A673 (cell line): ENCODE results near the gene ENAH. TPM values are rescaled to one million over a fixed set of nuclear protein-coding genes. Genes with fewer than 3 reads are reported as not detected.
"Not testable (repeated sequence)": the region's sequence is repeated elsewhere in the genome, so short reads cannot be mapped to it uniquely, and the experiment has no call there.

Experiments
- BruUV-seq: library from RNA; stranded (reverse); fragments of 400-500 nt; replicated peaks from 2 replicates; lab custom pipeline; 2021; lab: Mats Ljungman, UMichigan
- CTCF ChIA-PET: fragments of 300-600 bp; sonication (Branson Sonifier 250); formaldehyde crosslinking; loops from one replicate; lab custom pipeline; 2022; ENCODE audit warnings: antibody characterized with exemption; lab: Charles Lee
- POLR2A ChIA-PET: fragments of 300-600 bp; sonication (Branson Sonifier 250); formaldehyde crosslinking; loops from one replicate; lab custom pipeline; 2022; ENCODE audit warnings: antibody characterized with exemption; ENCODE audit not compliant: low non-redundant PET; lab: Charles Lee
- DNase-seq: peaks from one replicate; pipeline ENCODE4 v3.0.0-alpha.2; 2015; ENCODE audit warnings: low spot score
- H3K27ac ChIP-seq: fragments of 200-600 bp; sonication (generic); 2 replicates; pipeline ENCODE4 v1.5.1; 2016; ENCODE audit warnings: mixed run types, low read depth, mild to moderate bottlenecking, mixed read lengths, antibody characterized with exemption, low read length; ENCODE audit not compliant: poor library complexity, severe bottlenecking
- H3K27me3 ChIP-seq: fragments of 200-600 bp; sonication (generic); replicated peaks from 2 replicates; pipeline ENCODE4 v1.6.1; 2017; ENCODE audit warnings: mixed run types, low read depth, mild to moderate bottlenecking, mixed read lengths, antibody characterized with exemption, low read length; ENCODE audit not compliant: insufficient read depth, poor library complexity
- H3K36me3 ChIP-seq: fragments of 200-600 bp; sonication (generic); 2 replicates; pipeline ENCODE4 v1.6.1; 2016; ENCODE audit warnings: mixed run types, mild to moderate bottlenecking, mixed read lengths, antibody characterized with exemption, low read length; ENCODE audit not compliant: insufficient read depth, poor library complexity, severe bottlenecking
- H3K4me1 ChIP-seq: fragments of 200-600 bp; sonication (generic); 2 replicates; pipeline ENCODE4 v1.6.1; 2017; ENCODE audit warnings: mixed run types, mild to moderate bottlenecking, mixed read lengths, antibody characterized with exemption, low read length; ENCODE audit not compliant: insufficient read depth, poor library complexity, severe bottlenecking
- H3K4me3 ChIP-seq: fragments of 200-600 bp; sonication (generic); 2 replicates; pipeline ENCODE4 v1.5.1; 2016; ENCODE audit warnings: low read depth, mixed run types, mild to moderate bottlenecking, mixed read lengths, low read length; ENCODE audit not compliant: poor library complexity, severe bottlenecking
- H3K9me3 ChIP-seq: fragments of 200-600 bp; sonication (generic); 2 replicates; pipeline ENCODE4 v1.6.1; 2016; ENCODE audit warnings: mixed run types, low read depth, mild to moderate bottlenecking, mixed read lengths, antibody characterized with exemption, low read length; ENCODE audit not compliant: poor library complexity, severe bottlenecking
- EZH2 ChIP-seq: fragments of 200-600 bp; sonication (generic); IDR thresholded peaks from 2 replicates; pipeline ENCODE4 v1.6.1; 2017; ENCODE audit warnings: borderline replicate concordance, low read depth, mild to moderate bottlenecking, mixed read lengths, antibody characterized with exemption, low read length; ENCODE audit not compliant: poor library complexity, severe bottlenecking
- intact Hi-C: fragments of 100-400 bp; cut with micrococcal nuclease; formaldehyde crosslinking; loops from one replicate; pipeline ENCODE4 v1.10.0; 2022; ENCODE audit not compliant: unreplicated experiment
- total RNA-seq: library from RNA; stranded (reverse); gene quantifications from 2 replicates; pipeline ENCODE4 v1.2.3, GENCODE V29; 2021
- TF ChIP-seq, protein P1 (sequence below): fragments of 300-800, 200-600 bp; sonication (generic); conservative IDR thresholded peaks from 2 replicates; pipeline ENCODE4 v1.5.1; 2017; ENCODE audit warnings: low read depth, mild to moderate bottlenecking, antibody characterized with exemption, low read length, moderate library complexity, mixed read lengths

The ENAH gene
- total RNA-seq, 1 experiment from 2014 or later, result 186 TPM

DNA sequence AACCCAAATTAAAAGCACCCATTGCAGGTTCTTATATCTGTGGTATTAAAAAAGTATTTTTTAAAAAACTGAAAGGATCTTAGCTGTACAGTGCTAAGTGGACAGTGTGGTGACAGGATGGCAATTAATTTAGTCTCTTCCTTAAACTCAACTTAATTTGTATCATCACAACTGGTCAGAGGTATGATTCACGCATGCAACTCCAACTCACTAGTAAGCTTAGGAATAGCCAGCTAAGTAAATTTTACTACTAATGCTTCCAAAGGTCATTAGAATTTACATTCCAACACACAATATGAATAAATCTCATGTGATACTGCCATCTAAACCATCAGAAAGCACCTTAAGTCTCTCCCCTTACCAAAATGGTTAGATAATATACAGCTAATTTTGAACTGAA lies 35.4 kb downstream of the ENAH start:
- Histone ChIP-seq H3K9me3 (no peaks in the 10 kb centered on the region), H3K4me3 (no peak overlapping the region), H3K4me1 (peaks cover 10% of the 10 kb centered on the region), H3K36me3 (no peaks in the 10 kb centered on the region), H3K27me3 (no peaks in the 10 kb centered on the region), H3K27ac (no peak overlapping the region)
- BruUV-seq, result no TSS peak
- POLR2A ChIA-PET, result no interaction called here
- CTCF ChIA-PET, result no interaction called here
- intact Hi-C loops, result no loop called here
- TF ChIP-seq, protein P1, sequence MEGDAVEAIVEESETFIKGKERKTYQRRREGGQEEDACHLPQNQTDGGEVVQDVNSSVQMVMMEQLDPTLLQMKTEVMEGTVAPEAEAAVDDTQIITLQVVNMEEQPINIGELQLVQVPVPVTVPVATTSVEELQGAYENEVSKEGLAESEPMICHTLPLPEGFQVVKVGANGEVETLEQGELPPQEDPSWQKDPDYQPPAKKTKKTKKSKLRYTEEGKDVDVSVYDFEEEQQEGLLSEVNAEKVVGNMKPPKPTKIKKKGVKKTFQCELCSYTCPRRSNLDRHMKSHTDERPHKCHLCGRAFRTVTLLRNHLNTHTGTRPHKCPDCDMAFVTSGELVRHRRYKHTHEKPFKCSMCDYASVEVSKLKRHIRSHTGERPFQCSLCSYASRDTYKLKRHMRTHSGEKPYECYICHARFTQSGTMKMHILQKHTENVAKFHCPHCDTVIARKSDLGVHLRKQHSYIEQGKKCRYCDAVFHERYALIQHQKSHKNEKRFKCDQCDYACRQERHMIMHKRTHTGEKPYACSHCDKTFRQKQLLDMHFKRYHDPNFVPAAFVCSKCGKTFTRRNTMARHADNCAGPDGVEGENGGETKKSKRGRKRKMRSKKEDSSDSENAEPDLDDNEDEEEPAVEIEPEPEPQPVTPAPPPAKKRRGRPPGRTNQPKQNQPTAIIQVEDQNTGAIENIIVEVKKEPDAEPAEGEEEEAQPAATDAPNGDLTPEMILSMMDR, result no peak
- TF ChIP-seq EZH2, result no peak
- no peak for DNase-seq

GRCh38 chr1:225615403-225615790 lies 37.5 kb downstream of the ENAH start:
- CTCF ChIA-PET, BruUV-seq, H3K9me3 ChIP-seq, intact Hi-C loops, H3K27ac ChIP-seq, POLR2A ChIA-PET, H3K36me3 ChIP-seq, H3K27me3 ChIP-seq, H3K4me3 ChIP-seq, DNase-seq: not testable (repeated sequence)
- H3K4me1 ChIP-seq, result peaks cover 11% of the 10 kb centered on the region

GRCh38 chr1:225613006-225613405 lies 39.9 kb downstream of the ENAH start:
- Histone ChIP-seq H3K36me3 (no peaks in the 10 kb centered on the region), H3K4me1 (peaks cover 19% of the 10 kb centered on the region), H3K9me3 (no peaks in the 10 kb centered on the region), H3K27ac (no peak overlapping the region), H3K4me3 (no peak overlapping the region), H3K27me3 (no peaks in the 10 kb centered on the region)
- BruUV-seq, result no TSS peak
- CTCF ChIA-PET, result no interaction called here
- no peak for TF ChIP-seq EZH2
- TF ChIP-seq, protein P1, result no peak
- intact Hi-C loops, result no loop called here
- POLR2A ChIA-PET, result no interaction called here
- DNase-seq, result no peak

- ChIA-PET POLR2A (interaction anchor here (0.6 kb wide), 1 partner anchor 389 kb away, joined by 3 read pairs; no protein-coding TSS in a partner anchor), CTCF (no interaction called here)
- intact Hi-C loops, result no loop called here
Observed at GRCh38 chr1:225612287-225612686, 40.6 kb downstream of the ENAH start.

More at GRCh38 chr1:225612287-225612686, 40.6 kb downstream of the ENAH start:
- Histone ChIP-seq H3K4me1 (peaks cover 17% of the 10 kb centered on the region), H3K36me3 (no peaks in the 10 kb centered on the region), H3K27me3 (no peaks in the 10 kb centered on the region), H3K4me3 (no peak overlapping the region), H3K9me3 (no peaks in the 10 kb centered on the region), H3K27ac (no peak overlapping the region)
- DNase-seq, result no peak
- BruUV-seq, result no TSS peak
- TF ChIP-seq, protein P1, result no peak
- TF ChIP-seq EZH2, result no peak
